Inferior parietal cortex (tissue), 1 donor: ENCODE data around the gene FAM83C.

Source experiments
- DNase-seq: peaks from one replicate; pipeline ENCODE4 v3.0.0-alpha.2; 2016; ENCODE audit errors: extremely low spot score

Gene FAM83C

DNA sequence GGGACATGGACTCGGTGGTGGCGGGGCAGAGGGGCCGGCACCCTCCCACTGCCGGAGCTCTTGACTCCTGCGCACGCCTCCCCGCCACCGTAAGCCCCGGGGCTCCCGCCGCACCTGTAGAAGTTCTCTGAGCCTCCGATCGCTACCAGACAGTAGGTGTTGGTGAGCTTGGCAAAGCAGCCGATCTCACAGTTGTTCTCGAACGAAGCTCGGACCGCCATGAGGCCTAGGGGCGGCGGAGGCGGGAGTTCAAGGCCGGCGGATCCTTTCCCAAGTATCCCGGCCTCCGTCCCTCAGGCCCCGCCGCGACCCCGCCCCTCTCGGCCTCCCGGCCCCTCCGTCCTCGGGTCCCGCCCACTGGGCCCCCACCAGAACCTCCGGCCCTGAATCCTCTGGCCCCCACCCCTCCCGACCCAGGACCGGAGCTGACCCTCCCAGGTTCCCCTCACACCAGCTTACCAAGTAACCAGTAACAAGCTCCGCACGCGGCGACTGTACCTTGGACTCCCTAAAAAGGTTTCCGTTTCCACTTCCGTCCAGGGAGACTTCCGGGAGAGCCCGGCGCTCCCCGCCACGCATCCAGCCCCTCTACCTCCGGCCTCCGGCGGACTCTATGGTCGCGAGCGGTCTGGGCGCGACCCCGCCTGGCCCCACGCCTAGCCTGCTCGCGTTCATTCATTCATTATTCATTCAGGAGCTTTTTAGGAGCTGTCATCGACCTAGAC is 7.8 kb downstream of the FAM83C start, which contains the start of gene EIF6:
Gene EIF6 (minus strand): TSS at position 506 of the 725 bp plus-strand sequence. CDS start 285 bp downstream, at position 221.
- peak; percentile 86 for DNase-seq

DNA sequence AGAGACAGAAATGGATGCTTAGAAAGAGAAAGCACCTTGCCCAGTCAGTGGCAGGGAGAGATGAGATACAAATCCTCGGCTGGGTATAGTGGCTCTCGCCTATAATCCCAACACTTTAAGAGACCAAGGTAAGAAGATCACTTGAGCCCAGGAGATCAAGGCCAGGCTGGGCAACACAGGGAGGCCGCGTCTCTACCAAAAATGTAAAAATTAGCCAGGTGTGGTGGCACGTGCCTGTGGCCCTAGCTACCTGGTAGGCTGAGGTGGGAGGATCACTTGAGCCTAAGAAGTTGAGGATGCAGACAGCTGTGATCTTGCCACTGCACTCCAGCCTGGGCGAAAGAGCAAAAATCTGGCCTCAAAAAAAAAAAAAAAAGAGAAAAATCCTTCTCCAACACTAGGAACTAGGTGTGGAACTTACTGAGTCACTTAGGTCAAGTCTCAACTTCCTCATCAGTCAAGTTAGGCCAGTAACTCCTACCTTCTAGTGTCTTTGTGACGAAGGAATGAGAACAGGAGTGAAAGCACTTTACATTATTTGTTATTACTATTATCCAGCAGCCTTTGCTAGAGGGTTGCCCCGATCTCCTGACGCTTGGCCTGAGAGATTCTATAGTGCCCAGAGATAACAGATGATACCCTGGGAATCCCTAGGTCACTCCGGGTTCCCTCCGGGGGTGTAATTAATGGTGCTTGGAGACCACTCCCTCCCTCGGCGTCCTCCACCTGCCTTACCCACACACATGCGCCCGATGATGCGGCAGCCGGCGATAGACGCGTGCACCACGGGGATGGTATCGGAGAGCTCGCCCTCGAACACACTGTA is 8.6 kb downstream of the FAM83C start:
- no peak for DNase-seq

DNA sequence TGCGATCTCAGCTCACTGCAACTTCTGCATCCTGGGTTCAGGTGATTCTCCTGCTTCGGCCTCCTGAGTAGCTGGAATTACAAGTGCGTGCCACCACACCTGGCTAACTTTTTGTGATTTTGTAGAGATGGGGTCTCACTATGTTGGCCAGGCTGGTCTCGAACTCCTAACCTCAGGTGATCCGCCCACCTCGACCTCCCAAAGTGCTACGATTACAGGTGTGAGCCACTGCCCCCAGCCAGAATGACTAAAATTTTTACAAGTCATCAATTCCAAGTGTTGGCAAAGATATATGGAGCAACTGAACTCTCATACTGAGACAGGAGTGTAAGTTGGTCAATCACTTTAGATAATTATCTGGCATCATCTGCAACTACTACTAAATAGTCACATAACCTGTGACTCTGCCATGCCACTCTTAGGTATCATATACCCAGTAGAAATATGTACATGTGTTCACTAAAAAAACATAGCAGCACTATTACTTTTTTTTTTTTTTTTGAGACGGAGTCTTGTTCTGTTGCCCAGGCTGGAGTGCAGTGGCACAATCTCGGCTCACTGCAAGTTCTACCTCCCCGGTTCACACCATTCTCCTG is 10.6 kb downstream of the FAM83C start:
- DNase-seq: no peak

DNA sequence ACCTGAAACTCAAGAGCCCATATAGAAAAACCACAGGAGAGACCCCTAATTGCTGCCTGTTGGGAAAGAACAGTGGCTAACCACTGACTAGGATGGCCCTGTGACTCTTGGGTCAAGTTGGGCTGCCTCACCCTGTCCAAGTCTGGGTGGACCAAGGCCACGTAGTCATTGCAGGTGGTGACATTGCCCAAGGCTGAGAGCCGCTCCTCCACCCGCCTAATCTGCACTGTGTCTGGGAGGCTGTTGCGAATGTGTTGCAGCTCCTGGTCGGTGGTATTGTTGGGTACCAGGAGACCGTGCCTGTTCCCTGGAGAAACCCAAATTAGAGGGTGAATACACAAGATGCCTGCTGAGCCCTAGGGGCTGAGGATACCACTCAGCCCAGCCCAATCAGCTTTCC is 11.7 kb downstream of the FAM83C start:
- no peak for DNase-seq

DNA sequence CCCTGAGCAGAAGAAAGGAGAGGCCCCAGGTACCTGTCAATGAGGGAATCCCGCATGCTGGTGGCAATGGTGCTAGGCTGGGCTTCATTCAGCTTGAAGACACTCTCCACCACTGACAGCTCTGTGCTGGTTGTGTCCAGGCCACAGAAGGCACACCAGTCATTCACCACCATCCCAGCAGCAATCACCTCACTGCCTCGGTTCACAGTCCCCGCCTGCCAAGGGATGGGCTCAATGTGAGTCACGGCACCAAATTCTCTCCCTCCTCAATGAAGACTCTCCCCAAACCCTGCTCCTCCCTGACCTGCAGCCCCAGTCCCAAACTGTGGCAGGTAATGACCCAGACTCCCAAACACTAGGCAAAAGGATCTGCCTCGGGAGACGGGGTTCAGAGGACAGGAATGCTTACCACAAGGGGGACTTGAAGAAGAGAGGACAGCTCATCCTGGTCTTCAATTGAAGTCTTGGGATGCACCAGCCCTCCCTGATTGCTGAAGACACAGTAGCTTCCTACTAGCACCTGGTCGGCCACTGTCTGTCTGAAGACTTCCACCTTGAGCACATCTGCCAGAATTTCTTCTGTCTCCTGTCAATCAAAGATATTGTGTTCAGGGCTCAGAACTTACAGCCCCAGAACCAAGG is 12.6 kb downstream of the FAM83C start:
- DNase-seq: no peak

DNA sequence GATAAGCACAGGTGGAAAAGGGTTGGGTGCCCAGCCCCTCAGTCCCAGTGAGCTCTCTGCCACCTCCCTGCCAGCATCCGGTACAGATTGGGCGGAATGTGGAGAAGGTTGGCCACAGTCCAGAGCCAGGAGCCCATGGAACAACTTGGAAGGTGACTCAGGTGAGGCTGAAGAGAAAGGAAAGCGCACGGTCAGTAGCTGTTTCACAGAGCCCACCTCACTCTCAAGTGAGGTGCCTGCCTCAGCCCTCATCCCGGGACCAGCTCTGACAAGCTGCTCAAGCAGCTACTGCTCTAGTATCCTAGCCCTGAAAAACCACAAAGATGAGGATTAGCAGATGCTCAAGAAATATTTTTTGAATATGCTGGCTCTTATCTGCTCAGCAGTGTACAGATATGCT is 13.2 kb downstream of the FAM83C start:
- no peak for DNase-seq

DNA sequence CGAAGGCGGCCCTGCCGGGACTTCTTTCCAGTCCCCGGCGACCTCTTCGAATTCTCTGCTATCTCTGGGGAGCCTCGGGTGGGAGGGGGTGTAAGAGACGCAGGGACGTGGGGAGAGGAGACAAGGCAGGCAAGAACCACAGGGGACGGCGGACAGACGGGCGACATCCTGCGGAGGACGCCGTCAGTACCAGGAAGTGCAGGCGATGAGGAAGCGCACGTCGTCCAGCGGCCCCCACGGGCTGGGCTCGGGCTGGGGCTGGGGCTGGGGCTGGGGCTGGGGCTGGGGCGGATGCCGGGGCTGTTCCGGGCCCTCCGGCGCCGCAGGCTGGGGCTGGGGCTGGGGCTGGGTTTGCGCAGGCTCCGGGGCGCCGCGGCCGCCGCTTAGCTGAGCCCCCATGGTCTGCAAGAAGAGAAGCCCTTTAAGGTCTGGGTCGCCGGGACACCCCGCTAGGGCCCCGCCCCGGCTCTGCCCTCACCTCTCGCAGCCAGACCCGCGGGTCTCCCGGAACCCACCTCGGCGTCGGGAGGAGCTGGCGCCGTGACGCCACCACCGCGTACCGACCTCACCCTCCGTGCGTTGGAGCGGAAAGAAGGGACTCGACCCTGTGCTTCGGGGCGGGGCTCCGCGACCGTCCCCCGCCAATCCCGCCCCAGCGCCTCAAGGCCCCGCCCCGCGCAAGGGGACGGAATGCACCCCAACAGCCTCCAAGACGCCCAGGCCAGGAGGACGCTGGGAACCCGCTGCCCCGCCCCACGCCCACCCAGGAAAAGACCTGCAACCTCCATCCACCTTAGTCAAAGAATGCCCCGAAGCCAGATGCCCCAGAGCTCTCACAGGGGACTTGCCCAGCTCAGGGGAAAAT is 14.5 kb downstream of the FAM83C start, which contains the start of gene MMP24OS:
Gene MMP24OS (minus strand): TSS at position 592 of the 865 bp plus-strand sequence. CDS start 193 bp downstream, at position 399.
- peak; percentile 82 for DNase-seq

DNA sequence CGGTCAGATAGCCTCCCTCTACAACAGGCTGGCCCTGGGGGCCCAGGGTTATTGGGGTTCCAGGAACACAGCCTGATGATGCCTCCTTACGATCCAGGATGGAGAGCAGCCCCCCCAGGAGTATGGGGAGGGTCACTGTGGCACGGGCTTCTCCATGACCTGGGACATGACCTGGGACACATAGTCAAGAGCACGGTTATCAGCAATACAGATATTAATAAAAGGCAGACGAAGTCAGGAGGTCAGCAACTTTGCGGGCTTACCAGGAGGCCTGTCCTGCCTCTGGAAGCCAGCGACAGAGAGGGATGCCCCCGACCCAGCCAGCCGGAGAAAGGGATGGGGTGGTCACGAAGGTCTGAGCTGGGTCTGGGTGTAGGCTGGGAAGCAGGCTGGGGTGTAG is 15.1 kb downstream of the FAM83C start:
- DNase-seq: no peak

DNA sequence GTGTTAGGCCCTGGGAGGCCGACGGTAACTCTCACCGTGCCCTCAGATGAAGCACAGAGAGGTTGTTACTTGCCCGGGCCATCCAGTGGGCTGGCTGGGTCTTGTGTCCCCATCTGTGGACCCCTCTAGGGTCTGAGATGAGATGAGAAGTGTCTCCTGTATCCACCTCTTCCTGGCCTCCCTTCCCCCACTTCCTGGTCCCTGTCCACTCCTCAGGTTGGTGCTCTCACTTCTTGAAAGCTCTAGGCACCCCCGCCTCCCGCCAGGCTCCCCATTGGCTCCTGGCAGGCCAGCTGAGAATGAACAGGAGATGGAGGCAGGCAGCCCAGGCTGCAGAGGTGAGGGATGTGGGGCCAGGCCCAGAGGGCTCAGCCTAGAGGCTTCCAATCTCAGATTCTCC is 15.8 kb downstream of the FAM83C start:
- no peak for DNase-seq

DNA sequence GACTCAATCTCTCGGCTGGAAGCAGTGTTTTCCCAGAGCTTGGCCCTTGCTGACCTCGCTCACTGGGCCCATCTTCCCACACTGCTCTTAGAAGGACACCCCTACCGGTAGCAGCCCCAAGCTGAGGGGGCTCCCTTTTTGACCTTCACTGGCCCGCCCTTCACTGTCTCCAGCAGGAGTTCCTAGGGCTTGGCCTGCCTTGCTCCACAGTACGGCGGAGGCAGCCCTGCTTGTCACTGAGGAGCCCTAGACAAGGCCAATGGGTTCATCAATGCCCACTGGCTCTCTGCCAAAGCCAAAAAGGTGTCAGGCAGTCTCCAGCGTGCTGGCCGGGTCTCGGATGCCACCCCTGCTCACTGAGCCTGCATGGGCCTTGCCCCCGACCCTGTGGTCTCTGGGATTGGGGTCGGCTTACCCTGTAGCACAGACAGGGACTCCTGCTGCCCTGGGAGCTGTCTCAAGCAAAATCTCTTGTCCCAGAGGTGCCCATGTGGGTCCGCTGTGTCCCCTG is 16.4 kb downstream of the FAM83C start:
- no peak for DNase-seq

DNA sequence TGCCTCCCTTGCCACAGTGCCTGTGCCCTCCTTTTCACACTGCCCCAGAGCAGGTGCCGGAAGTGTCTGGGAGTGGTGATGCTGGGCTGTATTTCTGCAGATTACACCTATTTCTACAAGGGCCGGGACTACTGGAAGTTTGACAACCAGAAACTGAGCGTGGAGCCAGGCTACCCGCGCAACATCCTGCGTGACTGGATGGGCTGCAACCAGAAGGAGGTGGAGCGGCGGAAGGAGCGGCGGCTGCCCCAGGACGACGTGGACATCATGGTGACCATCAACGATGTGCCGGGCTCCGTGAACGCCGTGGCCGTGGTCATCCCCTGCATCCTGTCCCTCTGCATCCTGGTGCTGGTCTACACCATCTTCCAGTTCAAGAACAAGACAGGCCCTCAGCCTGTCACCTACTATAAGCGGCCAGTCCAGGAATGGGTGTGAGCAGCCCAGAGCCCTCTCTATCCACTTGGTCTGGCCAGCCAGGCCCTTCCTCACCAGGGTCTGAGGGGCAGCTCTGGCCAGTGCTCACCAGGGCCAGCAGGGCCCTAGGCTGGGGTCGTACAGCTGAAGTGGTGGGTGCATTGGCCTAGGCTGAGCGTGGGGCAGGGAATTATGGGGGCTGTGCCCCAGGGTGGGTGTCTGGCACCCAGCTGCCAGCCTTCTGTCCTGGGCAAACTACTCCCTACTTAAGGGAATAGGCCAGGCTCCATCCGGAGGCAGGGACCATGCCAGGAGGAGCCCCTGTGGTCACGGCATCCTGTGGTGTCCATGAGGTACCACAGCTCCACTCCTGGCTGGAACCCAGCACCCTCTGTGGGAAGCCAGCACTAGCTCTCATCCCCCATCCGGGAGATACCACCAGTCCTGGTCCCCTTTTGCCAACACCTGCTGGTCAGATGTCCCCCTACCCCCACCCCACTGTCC is 17.8 kb downstream of the FAM83C start:
- DNase-seq: no peak

DNA sequence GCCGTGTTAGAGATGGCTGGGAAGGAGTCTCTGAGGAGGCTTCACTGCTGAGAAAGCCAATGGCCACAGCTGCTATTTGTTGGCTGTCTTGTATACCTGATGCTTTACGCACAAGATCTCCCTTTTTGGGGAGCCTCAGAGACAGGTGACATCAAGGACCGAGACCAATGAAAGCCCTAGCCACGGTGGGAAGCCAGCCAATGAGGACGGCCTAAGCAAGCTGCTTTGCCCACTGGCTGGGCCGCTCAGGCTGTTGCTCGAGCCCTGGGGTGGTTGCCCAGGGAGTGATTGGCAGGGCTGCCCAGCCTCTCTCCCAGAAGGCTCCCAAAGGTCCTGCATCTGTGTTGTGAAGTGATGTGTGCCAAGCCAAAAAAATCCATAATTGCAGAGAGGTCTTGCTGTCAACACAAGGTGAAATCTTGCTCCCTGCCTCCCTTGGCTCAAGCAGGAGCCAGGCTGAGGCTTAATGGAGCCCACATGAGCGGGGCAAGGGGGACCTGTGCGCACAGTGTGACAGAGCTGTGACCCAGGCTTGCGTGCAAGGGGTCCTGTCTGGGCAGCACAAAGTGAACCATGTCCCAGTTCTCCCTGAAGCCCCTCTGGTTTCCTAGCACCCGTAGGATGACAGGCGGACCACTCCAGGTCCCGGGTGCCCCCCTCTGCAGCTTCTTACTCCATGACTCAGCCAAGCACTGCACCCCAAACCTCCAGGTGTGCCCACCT is 18.6 kb downstream of the FAM83C start:
- DNase-seq: peak; percentile 40

DNA sequence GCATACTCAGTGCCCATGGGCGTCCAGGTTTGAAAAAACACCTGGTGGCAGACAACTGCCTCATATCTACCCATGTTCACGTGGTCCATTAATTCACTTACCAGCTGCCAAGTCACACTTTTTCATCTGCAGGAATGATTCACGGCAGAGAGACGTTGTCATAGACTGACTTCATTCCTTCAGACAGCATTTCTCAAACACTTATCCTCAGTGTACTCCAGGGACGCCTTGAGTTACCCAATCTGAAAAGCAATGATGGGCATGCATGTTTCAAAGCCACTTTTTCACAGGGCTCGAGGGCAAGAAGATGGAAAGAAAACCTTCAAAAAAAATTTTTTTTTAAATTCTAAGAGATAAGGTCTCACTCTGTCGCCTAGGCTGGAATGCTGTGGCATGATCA is 20.3 kb downstream of the FAM83C start:
- DNase-seq: no peak

DNA sequence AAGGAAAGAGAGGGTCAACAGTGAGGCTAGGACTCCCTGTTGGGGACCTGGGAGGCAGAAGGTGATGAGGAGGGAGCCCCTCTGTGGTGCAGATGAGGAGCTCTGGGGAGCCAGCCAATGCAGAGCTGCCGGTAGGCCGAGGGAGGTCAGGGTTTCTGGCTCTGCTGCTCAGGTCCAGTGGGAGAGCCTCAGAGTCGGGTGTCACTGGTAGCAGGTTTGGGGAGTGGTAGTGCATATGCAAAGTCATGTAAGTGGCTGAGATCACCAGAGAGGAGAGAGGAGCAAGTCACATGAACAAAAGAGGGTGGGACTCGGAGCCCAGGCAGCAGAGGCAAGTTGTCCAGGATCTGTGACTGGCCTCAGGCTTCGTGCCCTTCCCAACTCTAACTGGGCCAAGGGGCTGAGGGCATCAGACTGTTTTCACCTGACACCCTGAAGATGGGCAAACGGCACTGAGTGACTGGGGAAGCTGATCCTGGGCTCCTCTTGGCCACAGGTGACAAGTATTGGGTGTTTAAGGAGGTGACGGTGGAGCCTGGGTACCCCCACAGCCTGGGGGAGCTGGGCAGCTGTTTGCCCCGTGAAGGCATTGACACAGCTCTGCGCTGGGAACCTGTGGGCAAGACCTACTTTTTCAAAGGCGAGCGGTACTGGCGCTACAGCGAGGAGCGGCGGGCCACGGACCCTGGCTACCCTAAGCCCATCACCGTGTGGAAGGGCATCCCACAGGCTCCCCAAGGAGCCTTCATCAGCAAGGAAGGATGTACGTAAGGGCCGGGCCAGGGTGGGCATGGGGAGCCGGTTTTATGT is 20.9 kb downstream of the FAM83C start:
- DNase-seq: no peak

DNA sequence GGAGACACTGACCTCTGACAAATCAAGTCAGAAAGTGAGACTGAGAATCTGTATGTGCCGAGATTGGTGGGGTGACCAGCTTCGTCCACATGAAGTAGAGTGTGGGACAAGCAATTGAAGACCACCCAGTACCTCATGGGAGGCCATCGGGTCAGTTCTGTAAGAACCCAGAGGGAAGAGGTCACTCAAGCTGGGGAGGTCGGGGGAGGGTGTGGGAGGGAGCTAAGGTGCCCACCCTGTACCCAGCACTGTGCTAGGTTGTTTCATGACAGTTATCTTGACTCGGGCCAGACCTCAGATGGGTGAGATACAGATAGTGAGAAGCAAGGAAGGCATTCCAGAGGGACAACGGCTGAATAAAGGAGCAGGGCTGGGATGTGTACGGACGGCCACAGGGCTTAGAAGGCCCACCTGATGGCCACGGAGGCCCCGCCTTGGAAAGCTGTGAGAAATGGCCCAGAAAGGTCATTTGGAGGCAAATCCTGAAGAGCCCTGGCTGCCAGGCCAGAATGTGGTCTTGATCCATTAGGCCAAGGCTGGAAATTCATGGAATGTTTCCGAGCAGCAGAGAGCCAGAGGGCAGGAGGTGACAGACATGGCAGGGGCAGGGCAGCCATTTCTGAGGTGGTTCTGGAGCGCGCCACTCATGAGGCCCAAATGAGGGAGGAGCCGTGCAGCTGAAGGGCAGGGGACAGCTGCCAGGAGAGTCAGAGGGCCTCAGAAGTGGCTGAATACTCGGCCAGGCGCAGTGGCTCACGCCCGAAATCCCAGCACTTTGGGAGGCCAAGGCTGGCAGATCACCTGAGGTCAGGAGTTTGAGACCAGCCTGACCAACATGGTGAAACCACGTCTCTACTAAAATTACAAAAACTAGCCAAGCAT is 22.0 kb downstream of the FAM83C start:
- DNase-seq: no peak

DNA sequence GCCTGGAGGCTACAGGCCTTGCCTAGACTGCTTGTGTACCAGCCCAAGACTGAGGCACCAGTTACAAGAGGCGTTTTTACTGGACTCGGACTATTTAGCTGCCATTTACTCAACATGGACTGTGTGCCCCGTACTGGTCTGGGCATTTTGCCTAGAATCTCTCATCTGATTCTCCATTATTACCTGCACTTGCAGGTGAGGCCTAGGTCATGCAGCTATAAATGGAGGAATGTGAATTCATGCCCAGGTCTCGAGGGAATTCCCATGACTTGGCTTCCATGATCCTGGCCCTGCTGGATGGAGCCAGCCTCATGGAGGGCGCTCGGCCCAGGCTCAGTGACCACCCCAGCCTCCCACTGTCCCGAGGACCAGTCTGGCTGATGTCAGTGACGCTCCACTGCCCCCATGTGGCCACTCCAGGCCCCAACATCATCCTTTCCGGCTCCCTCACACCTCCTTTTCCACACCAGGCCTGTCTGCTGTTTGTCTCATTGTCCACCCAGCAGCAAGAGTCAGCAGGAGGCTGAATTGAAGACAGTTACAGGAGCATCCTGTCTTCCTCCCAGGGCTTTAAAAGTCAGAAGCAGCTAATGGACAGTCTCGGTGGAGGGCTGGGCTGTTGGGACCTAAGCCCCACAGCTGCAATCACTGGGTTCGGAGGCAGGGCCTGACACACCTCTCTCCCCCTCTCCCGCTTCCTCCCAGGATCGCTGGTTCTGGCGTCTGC is 23.0 kb downstream of the FAM83C start:
- peak; percentile 53 for DNase-seq

DNA sequence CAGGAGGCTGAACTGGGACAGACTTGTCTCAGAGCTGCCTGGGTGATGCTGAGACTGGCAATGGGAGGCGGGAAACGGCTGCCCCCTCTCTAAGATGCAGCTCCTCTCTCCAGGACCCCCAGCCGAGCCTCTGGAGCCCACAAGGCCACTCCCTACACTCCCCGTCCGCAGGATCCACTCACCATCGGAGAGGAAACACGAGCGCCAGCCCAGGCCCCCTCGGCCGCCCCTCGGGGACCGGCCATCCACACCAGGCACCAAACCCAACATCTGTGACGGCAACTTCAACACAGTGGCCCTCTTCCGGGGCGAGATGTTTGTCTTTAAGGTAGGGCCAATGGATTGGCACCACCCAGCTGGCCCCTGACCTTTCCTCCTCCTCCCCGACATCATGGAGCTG is 25.1 kb downstream of the FAM83C start:
- no peak for DNase-seq
